IPS-NIHi7 (cell line): ENCODE results near the gene PTPRD.

Source experiments
- DNase-seq: peaks from one replicate; pipeline ENCODE4 v3.0.0; 2012; ENCODE audit warnings: mixed read lengths; ENCODE audit errors: extremely low spot score

Gene PTPRD

DNA sequence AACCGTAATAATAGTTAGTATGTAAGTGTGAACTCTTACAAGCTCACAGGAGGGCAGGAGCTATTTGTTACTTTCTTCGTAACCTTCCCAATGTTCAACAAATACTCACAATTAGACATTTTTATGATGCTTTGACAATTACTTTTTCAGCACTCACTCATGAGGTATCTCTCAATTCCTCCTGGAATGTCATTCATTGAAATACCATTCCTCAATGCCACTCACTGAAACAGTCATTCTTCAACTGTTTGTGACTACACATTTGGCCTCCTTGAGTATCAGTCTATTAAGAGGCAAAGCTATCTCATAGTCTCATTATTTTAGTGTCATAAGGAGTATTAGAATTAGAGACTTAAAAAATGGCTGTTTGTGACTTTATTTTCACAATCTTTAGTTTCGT is 2079.1 kb downstream of the PTPRD start:
- no peak for DNase-seq

DNA sequence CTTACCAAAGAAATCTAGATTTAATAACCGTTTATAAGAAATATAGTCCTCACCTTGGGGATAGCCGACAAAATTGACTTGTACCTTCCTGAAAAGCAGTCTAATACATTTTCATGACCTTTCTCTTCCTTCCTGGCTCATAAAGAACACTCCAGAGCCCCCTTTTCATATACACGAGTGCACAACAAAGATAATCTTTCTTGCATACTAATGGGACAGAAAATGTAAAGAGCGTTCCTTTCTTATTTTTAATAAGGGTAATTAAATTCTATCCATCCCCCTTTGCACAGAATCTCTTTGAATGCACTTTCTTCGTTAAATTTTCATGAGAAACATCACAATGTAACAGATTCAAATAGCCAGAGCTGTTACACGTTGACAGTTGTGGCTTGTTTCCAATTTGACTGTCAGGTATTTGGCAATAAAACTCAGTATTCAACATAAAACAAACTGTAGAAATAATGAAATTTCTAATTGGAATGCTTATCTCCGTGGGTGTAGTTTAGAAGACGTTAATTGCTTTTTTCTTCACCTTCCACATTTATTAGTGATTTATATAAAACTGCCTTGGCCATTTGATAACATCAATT is 2080.9 kb downstream of the PTPRD start:
- DNase-seq, result no peak

DNA sequence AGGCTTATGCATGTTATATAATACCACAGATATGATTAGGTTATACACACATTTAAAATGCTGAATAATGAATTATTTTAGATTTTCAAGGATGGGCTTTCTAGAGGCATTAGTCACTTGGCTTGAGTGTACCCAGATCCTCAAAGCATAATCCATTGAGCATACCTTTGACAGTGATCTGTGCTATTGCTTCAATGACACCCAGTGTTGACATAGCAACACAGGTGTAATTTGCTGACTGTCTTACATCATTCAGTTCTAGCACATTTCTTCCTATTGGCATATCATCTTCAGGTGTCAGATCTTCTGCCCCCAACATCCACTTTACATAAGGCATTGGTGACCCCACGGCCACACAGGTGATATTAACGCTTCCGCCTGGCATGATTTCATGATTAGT is 2091.7 kb downstream of the PTPRD start:
- no peak for DNase-seq

- DNase-seq, result no peak
These were observed 2097.1 kb downstream of the PTPRD start for GRCh38 chr9:8515748-8516147.

DNA sequence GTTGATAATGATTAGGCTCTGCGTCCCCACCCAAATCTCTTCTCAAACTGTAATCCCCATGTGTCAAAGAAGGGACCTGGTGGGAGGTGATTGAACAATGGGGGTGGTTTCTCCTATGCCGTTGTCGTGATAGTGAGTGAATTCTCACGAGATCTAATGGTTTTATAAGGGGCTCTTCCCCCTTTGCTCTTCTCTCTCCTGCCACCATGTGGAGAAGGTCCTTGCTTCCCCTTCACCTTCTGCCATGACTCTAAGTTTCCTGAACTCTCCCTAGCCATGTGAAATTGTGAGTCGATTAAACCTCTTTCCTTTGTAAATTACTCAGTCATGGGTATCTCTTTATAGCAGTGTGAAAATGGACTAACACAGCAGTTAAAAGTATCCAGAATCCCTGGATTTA is 2098.0 kb downstream of the PTPRD start:
- no peak for DNase-seq

GRCh38 chr9:8508671-8509290 is 2104.0 kb downstream of the PTPRD start:
- no peak for DNase-seq

DNA sequence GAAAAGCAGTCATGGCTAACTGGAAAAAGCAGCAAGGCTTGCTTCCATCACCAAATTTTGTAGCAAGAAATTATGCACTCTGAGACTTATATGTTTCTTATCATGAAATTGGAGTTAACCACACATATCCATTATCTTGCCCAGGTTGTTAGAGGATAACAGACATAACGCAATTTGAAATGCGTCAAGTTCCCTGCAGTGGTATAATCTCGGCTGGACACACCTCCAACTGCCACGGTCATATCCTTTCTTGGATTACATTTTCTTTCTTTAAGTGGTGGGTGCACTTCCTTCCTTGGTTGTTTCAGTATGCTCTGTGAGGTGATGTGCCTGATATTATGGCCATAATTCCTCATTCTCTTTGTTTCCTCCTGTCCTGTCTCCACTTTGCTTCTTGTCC is 2118.2 kb downstream of the PTPRD start:
- no peak for DNase-seq

DNA sequence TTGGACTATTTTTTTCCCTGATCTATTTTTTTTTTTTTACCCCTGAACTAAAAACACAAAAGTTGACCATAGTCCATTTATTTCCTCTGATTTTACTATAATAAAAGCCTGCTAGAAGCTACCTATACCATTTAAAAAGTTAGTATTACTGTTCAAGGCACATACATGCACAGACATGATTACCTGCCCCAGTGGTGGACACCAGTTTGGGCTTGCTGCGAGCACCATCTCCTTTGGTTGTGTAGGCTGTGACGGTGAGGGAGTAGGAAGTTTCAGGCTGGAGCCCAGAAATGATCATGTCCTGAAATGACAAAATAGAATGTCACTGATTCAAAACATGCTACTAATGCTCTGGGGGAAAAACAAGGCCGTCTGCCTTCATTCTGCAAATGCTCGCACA is 2120.1 kb downstream of the PTPRD start:
- DNase-seq, result no peak

- peak; percentile 11 for DNase-seq
These were observed 2120.8 kb downstream of the PTPRD start for GRCh38 chr9:8492024-8492423.

- no peak for DNase-seq
These were observed 2121.2 kb downstream of the PTPRD start for GRCh38 chr9:8491563-8491962.

DNA sequence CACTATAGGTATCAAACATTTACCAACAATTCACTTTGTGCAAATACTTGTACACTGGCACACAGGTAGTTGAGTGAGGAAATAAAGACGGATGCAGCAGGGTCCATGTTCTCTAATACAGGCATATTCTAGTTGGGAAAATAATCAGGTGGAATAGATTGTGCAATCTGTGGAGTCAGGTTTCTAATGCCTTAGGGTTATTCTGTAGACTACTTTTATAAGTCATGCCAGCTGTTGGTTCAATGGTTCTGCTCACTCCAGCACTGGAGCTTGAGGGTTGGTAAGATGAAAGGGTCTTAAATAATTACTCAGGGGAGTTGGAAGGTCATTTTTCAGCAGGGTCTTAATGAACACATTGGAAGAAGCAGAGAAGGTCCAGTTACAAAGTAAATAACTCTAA is 2123.0 kb downstream of the PTPRD start:
- DNase-seq, result no peak

GRCh38 chr9:8486095-8486494 is 2126.7 kb downstream of the PTPRD start:
- DNase-seq, result peak; percentile 50

- DNase-seq, result no peak
These were observed 2128.1 kb downstream of the PTPRD start for GRCh38 chr9:8484597-8485191.

GRCh38 chr9:8477450-8477849 is 2135.4 kb downstream of the PTPRD start:
- no peak for DNase-seq

DNA sequence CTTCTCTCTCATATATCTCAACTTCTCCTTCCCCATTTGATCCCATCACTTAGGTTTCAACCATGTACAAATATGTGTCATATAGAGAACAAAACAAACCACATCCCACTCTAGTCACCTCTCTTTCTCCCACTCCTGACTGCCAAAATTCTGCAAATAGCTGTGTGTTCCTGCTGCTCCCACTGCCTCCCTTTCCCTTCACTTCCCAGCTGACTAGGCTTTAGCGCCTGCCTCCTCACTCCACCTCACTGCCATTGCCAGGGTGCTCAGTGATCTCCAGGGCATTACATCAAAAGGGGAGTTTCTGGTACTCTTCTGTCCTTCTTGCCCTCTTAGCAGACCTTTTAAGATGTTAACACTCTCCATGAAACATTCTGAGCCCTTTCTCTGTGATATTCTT is 2137.9 kb downstream of the PTPRD start:
- DNase-seq, result no peak

GRCh38 chr9:8473244-8474020 is 2139.4 kb downstream of the PTPRD start:
- DNase-seq, result no peak

DNA sequence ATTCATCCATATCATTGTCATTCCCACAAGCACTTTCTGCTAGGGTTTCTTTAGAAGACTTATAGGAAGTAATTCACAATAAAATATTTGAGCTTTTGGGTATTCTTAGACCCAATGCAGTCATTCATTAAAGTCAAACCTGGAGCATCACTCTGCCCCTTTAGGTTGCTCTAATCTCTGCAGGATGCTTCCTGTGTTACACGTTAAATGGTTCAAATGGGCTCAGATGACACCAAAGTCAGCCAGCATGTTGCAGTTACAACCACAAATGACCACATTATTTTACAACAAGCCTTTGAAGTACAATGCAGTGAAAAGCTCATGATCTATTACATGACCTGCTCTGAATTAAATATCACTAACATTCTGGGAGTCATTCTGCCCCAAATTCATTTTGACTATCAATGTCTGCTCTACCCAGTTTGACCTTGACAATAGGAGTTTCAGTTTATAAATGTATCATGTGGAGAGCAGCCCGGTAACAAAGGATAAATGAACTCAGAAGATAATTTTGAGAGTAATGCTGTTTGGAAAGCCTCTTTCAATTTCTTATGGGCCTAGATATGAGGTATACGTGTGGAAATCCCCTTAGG is 2144.7 kb downstream of the PTPRD start:
- DNase-seq, result no peak

DNA sequence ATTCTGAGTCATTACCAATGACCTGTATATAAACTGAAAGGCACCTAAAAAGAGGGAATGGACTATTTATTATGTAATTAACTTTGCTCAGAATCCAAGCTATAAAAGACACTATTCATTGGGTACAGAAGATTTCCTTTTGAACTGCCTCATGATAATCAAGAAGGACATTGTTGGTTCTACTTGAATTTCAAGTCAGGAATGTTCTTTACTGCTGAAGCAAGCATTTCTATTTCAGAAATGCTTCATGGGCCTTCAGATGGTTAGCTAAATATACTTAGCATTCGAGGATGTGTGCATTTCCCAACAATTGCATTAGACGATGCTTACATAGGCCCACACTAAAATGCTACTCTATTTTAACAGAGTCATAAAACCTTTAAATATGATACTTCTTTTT is 2155.0 kb downstream of the PTPRD start:
- DNase-seq, result no peak

DNA sequence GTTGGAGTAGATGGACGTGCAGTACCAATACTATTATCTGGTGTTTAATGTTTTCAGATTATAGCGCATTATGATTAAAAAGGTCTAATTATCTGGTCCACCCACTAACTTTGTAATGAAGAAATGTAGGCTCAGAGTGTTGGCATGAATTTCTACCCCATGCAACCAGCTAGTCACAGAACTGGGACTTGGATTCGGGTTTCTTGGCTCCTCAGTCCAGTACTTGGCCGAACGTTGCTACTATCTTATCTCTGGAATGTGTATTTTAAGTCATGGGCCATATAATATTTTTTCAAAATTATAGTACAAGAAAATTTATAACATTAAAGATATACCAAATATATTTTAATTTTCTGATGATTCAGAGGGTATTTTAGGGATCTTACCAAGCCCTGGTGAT is 2155.7 kb downstream of the PTPRD start:
- no peak for DNase-seq

DNA sequence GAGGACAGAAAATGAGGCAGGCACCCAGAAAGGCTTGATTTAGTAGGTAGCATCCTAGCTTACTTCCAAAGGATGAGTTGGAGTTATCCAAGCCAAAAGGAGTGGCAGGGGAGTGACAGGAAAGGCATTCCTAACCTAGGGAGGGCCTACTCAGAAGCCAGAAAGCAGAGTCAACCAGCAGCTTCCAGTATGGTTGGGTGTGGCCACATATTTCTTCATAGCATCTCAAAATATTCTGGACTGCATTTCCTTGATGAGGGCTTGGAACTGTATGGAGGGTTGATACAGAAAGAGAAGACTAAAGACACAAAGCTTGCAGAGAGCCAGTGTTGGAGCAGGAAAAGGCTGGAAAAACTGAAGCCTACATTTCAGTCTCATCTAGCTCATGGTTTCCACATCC is 2156.5 kb downstream of the PTPRD start:
- no peak for DNase-seq

DNA sequence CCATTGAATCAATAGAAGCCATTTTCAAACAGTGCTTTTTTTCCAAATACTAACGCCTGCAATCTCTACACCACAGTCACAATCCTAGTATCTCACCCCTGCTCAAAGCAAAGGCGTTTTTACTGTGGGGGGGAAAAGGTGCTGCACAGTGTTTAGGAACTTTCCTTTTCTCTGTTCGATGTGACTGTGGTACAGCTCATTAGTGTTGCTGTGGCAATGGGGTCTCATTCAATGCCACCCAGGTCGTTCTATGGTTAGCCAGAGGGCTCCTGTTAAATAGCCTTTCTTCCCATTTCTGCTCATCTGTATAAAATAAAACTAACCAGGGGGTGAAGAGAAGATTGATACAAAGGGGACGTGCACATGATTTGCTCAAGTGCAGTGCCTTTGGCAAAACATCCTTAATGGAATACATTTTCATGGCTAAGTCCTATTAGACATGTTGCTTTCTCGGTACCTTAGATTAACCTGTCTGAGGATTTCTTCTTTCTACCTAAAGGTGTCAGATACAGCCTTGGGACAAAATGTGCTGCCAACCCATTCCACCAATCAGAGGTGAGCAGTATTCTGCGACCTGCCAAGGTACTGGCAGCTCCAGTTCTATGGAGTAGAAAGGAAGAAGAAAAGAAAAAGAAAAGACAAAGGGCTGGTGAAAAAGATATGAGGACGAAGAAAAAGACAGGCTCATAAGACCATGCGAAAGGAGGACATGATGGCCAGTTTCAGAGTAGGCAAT is 2161.8 kb downstream of the PTPRD start:
- no peak for DNase-seq

- DNase-seq, result no peak
These were observed 2164.6 kb downstream of the PTPRD start for GRCh38 chr9:8448226-8448625.
